Peyer's patch (tissue), 4 donors: ENCODE measurements around the gene TARDBP.

Experiments used
- POLR2A ChIP-seq, 2 donors: fragments of 450-650 bp; IDR thresholded peaks; one replicate each; pipeline ENCODE4 v1.5.1; 2017; ENCODE audit warnings: antibody characterized with exemption in 2 of 2, mild to moderate bottlenecking in 2 of 2, moderate library complexity in 2 of 2
- TF ChIP-seq, protein P1 (sequence below), 6 experiments: fragments of 450-650 bp in 4 of 6; fragments of 200-600 bp in 2 of 6; sonication (generic) in 1 of 6; IDR thresholded peaks; one replicate each; pipeline ENCODE4 v1.5.1; 2017 to 2019; ENCODE audit warnings: antibody characterized with exemption in 6 of 6, mild to moderate bottlenecking in 3 of 6, moderate library complexity in 1 of 6

DNA sequence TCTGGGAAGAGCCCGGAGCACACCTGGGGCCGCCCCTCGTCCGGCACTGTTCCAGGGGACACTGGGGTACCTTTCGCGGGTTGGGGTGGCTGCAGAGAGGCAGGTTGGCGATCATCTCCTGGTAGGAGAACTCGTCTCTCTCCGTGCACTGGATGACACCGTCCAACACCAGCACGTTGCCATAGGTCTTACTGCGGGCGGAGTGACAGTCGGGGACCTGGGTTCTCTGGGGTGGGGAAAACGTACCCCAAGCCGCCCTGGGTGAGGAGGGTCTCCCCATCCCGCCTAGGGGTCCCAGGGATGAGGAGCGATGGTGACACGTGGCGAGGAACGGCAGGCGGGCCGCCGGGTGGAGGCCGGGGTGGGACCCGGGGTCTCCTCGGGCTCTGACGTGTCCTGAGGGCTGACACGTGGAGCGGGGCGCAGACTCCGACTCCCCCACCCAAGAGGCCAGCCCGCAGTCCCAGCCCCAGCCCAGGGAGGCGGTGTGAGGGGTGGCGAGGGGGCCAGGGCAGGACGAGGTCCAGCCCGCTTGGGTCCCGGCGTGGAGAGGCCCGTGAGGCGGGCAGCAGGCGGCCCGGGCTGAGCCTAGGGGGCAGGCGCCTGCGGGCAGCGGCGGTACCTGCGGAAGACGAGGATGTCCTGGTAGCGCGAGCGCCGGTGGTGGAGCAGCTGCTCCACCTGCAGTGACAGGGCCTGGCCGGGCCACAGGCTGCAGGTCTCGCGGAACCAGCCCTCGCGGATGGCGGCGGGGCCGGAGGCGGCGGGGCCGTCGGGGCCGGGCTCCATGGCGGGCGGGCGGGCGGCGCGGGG lies 46.9 kb downstream of the TARDBP start:
- TF ChIP-seq POLR2A (IDR thresholded peaks at IDR 0.05) = no peak
- TF ChIP-seq, protein P1, sequence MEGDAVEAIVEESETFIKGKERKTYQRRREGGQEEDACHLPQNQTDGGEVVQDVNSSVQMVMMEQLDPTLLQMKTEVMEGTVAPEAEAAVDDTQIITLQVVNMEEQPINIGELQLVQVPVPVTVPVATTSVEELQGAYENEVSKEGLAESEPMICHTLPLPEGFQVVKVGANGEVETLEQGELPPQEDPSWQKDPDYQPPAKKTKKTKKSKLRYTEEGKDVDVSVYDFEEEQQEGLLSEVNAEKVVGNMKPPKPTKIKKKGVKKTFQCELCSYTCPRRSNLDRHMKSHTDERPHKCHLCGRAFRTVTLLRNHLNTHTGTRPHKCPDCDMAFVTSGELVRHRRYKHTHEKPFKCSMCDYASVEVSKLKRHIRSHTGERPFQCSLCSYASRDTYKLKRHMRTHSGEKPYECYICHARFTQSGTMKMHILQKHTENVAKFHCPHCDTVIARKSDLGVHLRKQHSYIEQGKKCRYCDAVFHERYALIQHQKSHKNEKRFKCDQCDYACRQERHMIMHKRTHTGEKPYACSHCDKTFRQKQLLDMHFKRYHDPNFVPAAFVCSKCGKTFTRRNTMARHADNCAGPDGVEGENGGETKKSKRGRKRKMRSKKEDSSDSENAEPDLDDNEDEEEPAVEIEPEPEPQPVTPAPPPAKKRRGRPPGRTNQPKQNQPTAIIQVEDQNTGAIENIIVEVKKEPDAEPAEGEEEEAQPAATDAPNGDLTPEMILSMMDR (IDR thresholded peaks at IDR 0.05) = no peak
